GM12878 (cell line): ENCODE measurements around the gene LAT. TPM values are rescaled to one million over a fixed set of nuclear protein-coding genes. Genes with fewer than 3 reads are reported as not detected.

Experiments
- ATAC-seq: fragments of 200-7000 bp; cut with Tn5 transposase; 3 replicates; pipeline ENCODE4 v1.9.1; 2020; ENCODE audit warnings: mild to moderate bottlenecking, moderate library complexity
- BruUV-seq: library from RNA; stranded (reverse); fragments of 400-500 nt; replicated peaks from 2 replicates; lab custom pipeline; 2021; lab: Mats Ljungman, UMichigan
- CTCF ChIA-PET: fragments of 300-600 bp; sonication (Branson Sonifier 250); formaldehyde crosslinking; extraction: SDS; loops from one replicate; lab custom pipeline; 2021; ENCODE audit warnings: inconsistent platforms; lab: Yijun Ruan, JAX
- POLR2A ChIA-PET: fragments of 350-600 bp; formaldehyde crosslinking; extraction: SDS; loops from one replicate; lab custom pipeline; 2021; ENCODE audit warnings: inconsistent platforms; lab: Charles Lee
- RAD21 ChIA-PET: fragments of 300-600 bp; sonication (Branson Sonifier 250); formaldehyde crosslinking; loops from one replicate; lab custom pipeline; 2023; ENCODE audit warnings: antibody characterized with exemption; ENCODE audit not compliant: unreplicated experiment; lab: Charles Lee
- SMC1A ChIA-PET: fragments of 300-600 bp; sonication (Branson Sonifier 250); formaldehyde crosslinking; loops from one replicate; lab custom pipeline; 2023; ENCODE audit not compliant: unreplicated experiment, uncharacterized antibody; lab: Charles Lee
- DNase-seq: peaks from one replicate; pipeline ENCODE4 v3.0.0-alpha.2; 2011; ENCODE audit warnings: low read depth, low spot score
- FAIRE-seq: peaks from 3 replicates; lab custom pipeline; 2011; peaks lifted over from hg19 to GRCh38; lab: Jason Lieb, UNC
- H2AFZ ChIP-seq: 2 replicates; pipeline ENCODE4 v1.6.0; 2011; ENCODE audit warnings: low read depth, low read length, control low read depth; ENCODE audit not compliant: control insufficient read depth
- H3K27ac ChIP-seq: 2 replicates; pipeline ENCODE4 v1.5.1; 2011; ENCODE audit warnings: control low read depth; ENCODE audit not compliant: control insufficient read depth, insufficient read depth
- H3K27me3 ChIP-seq, 2 experiments: replicated peaks in 1 of 2; 2 replicates each; pipeline versions ENCODE4 v1.6.0 to v1.6.1; 2011; ENCODE audit warnings: low read length in 1 of 2; ENCODE audit not compliant: control insufficient read depth in 2 of 2, insufficient read depth in 2 of 2
- H3K36me3 ChIP-seq, 2 experiments: 2 replicates each; pipeline ENCODE4 v1.5.1; 2011; ENCODE audit warnings: low read length in 1 of 2; ENCODE audit not compliant: control insufficient read depth in 2 of 2, insufficient read depth in 2 of 2
- H3K4me1 ChIP-seq: 2 replicates; pipeline ENCODE4 v1.6.1; 2011; ENCODE audit warnings: mild to moderate bottlenecking, low read length, moderate library complexity, mixed read lengths; ENCODE audit not compliant: control insufficient read depth, insufficient read depth
- H3K4me2 ChIP-seq: 2 replicates; pipeline ENCODE4 v1.6.0; 2011; ENCODE audit warnings: control low read depth; ENCODE audit not compliant: control insufficient read depth, insufficient read depth
- H3K4me3 ChIP-seq: fragments of 200-600 bp; sonication (generic); 2 replicates; pipeline ENCODE4 v1.5.1; 2016
- H3K79me2 ChIP-seq: 2 replicates; pipeline ENCODE4 v1.6.0; 2011; ENCODE audit warnings: low read length; ENCODE audit not compliant: control insufficient read depth, insufficient read depth
- H3K9ac ChIP-seq: 2 replicates; pipeline ENCODE4 v1.8.0; 2011; ENCODE audit warnings: low read length, control low read depth, mixed read lengths; ENCODE audit not compliant: control insufficient read depth, insufficient read depth
- H3K9me3 ChIP-seq: replicated peaks from 3 replicates; pipeline ENCODE4 v1.5.1; 2011; ENCODE audit warnings: mild to moderate bottlenecking, low read length; ENCODE audit not compliant: control insufficient read depth, insufficient read depth
- H4K20me1 ChIP-seq: 2 replicates; pipeline ENCODE4 v1.6.0; 2011; ENCODE audit not compliant: control insufficient read depth, insufficient read depth
- ATF2 ChIP-seq: IDR thresholded peaks from 2 replicates; pipeline ENCODE4 v1.6.1; 2012; ENCODE audit warnings: low read length, inconsistent platforms
- CHD4 ChIP-seq: fragments of 200-600 bp; sonication (generic); IDR thresholded peaks from 2 replicates; pipeline ENCODE4 v1.6.1; 2016; ENCODE audit warnings: mild to moderate bottlenecking
- FOXM1 ChIP-seq: IDR thresholded peaks from 2 replicates; pipeline ENCODE4 v1.6.1; 2012; ENCODE audit warnings: low read depth, mild to moderate bottlenecking, inconsistent platforms, low read length, moderate library complexity
- IRF5 ChIP-seq: fragments of 450-650 bp; IDR thresholded peaks from 2 replicates; pipeline ENCODE4 v1.6.1; 2017; ENCODE audit warnings: borderline replicate concordance
- MYB ChIP-seq: fragments of 150-350 bp; IDR thresholded peaks from 2 replicates; pipeline ENCODE4 v1.6.1; 2014; ENCODE audit warnings: mild to moderate bottlenecking, low read depth, low read length, borderline replicate concordance
- NKRF ChIP-seq: fragments of 450-650 bp; conservative IDR thresholded peaks from 2 replicates; pipeline ENCODE4 v1.6.1; 2017; ENCODE audit warnings: mild to moderate bottlenecking, moderate library complexity
- RUNX3 ChIP-seq: IDR thresholded peaks from 2 replicates; pipeline ENCODE4 v1.6.1; 2012; ENCODE audit warnings: low read length, inconsistent platforms
- TBL1XR1 ChIP-seq: IDR thresholded peaks from 2 replicates; pipeline ENCODE4 v1.6.1; 2012; ENCODE audit warnings: low read depth, low read length, improper control_type of control experiment
- WGBS: methylation state at CpG from one replicate; pipeline ENCODE4 v1.1.6; 2016; ENCODE audit warnings: low lambda C conversion rate; ENCODE audit not compliant: insufficient replicate concordance, insufficient coverage; ENCODE audit errors: missing lambda C conversion rate; 5-methylcytosine and 5-hydroxymethylcytosine counted together
- in situ Hi-C: fragments of 300-500 bp; cut with MboI; formaldehyde crosslinking; loops from 9 replicates; pipeline ENCODE4 v1.14.3; 2018; ENCODE audit warnings: mixed read lengths
- intact Hi-C: fragments of 100-400 bp; cut with micrococcal nuclease; formaldehyde crosslinking; loops from one replicate; pipeline ENCODE4 v1.14.2; 2022; ENCODE audit not compliant: unreplicated experiment
- polyA plus RNA-seq, 11 experiments: library from polyadenylated mRNA; depleted of rRNA in 4 of 11; unstranded in 6 of 11; stranded (reverse) in 5 of 11; fragments of >200 nt; fragmentation: Nextera tagmentation in 4 of 11; fragmentation: Illumina TruSeq in 1 of 11; extraction: Ambion mirVana in 4 of 11; extraction: Trizol in 1 of 11; gene quantifications; 1 replicate in 1 of 11; 2 replicates in 10 of 11; pipeline versions ENCODE4 v1.2.1 to v1.2.3, GENCODE V29; 2011 to 2016; ENCODE audit warnings: inconsistent platforms in 2 of 11, missing spikeins in 2 of 11, low read depth in 1 of 11
- total RNA-seq, 4 experiments: library from RNA; depleted of rRNA in 3 of 4; stranded (reverse); fragments of >200 nt in 3 of 4; fragmentation: Illumina TruSeq in 1 of 4; extraction: Trizol in 1 of 4; gene quantifications; 2 replicates each; pipeline versions ENCODE4 v1.2.1 to v1.2.3, GENCODE V29; 2013 to 2021

LAT gene
- total and polyA plus RNA-seq, 10 of the 15 experiments (the other 5 are each of a cell fraction or from before 2014, with no cell fraction given) = 0.39 to 6.9 (median 2.0) TPM

GRCh38 chr16:28958216-28958615, 26.6 kb upstream of the LAT start:
- TSS peak; percentile 22 for BruUV-seq
- in situ Hi-C loops (no loop called here), intact Hi-C loops (no loop called here)
- Histone ChIP-seq H3K9me3 (no peaks in the 10 kb centered on the region), H3K4me1 (no peaks in the 10 kb centered on the region), H2AFZ (no peak overlapping the region), H3K4me2 (no peak overlapping the region), H3K79me2 (peaks cover 6% of the 10 kb centered on the region), H3K4me3 (no peak overlapping the region), H4K20me1 (no peaks in the 10 kb centered on the region), H3K27ac (no peak overlapping the region), H3K9ac (no peak overlapping the region), H3K27me3 (no peaks in the 10 kb centered on the region), H3K36me3 (peaks cover 21 to 32% of the 10 kb centered on the region in 2 experiments)
- ChIA-PET CTCF (interaction anchor here (1.0 to 1.2 kb wide), 2 partner anchors 13 to 15 kb away, joined by 3 to 4 read pairs; no protein-coding TSS in a partner anchor), RAD21 (interaction anchor here (0.5 kb wide), 1 partner anchor 48 kb away, joined by 4 read pairs; no protein-coding TSS in a partner anchor), POLR2A (no interaction called here), SMC1A (interaction anchor here (1.1 kb wide), 1 partner anchor 13 kb away, joined by 3 read pairs; no protein-coding TSS in a partner anchor)
- TF ChIP-seq ATF2 = no peak
- TF ChIP-seq NKRF = no peak
- no peak for TF ChIP-seq TBL1XR1
- TF ChIP-seq RUNX3 = no peak
- TF ChIP-seq IRF5 = no peak
- TF ChIP-seq CHD4 = no peak
- no peak for TF ChIP-seq FOXM1
- TF ChIP-seq MYB = no peak
- no peak for DNase-seq
- WGBS = 97% methylated on average over 5 of the region's 9 CpGs
- no peak for FAIRE-seq
- no peak for ATAC-seq
